ENCODE results near the gene NCKAP5.

NCKAP5 gene

DNA sequence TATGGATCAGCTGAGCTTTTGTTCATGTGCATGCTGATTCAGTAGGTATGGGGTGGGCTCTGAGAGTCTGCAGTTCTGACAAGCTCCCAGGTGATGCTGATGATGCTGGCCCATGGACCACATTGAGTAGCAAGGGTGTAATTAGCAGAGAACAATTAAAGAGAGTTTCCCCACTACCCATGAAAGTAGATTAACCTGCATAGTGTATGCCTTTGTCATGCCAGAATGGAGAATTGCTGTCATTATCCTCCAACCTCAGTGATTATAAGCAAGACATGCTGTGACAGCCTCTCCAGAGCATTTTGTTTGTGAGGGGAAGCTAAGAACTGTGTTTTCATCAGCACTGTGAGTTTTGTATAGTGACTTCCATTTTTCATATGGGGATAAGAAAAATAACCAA, 838.7 kb downstream of the NCKAP5 start:
- TF ChIP-seq TAF1 (IDR thresholded peaks at IDR 0.05; ENCODE audit: borderline replicate concordance, insufficient read depth, low read length) (no peak), POLR2AphosphoS5 (IDR thresholded peaks at IDR 0.05; ENCODE audit: low read depth, low read length) (no peak), SIN3A (IDR thresholded peaks at IDR 0.05; ENCODE audit: borderline replicate concordance, insufficient read depth, low read length) (no peak), FOXP2 (optimal IDR thresholded peaks at IDR 0.05; ENCODE audit: borderline replicate concordance, extremely low read depth, extremely low read length, insufficient read depth) (no peak)
- TF ChIP-seq, protein P1, sequence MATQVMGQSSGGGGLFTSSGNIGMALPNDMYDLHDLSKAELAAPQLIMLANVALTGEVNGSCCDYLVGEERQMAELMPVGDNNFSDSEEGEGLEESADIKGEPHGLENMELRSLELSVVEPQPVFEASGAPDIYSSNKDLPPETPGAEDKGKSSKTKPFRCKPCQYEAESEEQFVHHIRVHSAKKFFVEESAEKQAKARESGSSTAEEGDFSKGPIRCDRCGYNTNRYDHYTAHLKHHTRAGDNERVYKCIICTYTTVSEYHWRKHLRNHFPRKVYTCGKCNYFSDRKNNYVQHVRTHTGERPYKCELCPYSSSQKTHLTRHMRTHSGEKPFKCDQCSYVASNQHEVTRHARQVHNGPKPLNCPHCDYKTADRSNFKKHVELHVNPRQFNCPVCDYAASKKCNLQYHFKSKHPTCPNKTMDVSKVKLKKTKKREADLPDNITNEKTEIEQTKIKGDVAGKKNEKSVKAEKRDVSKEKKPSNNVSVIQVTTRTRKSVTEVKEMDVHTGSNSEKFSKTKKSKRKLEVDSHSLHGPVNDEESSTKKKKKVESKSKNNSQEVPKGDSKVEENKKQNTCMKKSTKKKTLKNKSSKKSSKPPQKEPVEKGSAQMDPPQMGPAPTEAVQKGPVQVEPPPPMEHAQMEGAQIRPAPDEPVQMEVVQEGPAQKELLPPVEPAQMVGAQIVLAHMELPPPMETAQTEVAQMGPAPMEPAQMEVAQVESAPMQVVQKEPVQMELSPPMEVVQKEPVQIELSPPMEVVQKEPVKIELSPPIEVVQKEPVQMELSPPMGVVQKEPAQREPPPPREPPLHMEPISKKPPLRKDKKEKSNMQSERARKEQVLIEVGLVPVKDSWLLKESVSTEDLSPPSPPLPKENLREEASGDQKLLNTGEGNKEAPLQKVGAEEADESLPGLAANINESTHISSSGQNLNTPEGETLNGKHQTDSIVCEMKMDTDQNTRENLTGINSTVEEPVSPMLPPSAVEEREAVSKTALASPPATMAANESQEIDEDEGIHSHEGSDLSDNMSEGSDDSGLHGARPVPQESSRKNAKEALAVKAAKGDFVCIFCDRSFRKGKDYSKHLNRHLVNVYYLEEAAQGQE (IDR thresholded peaks at IDR 0.05; ENCODE audit: insufficient read depth in 1 of 2, low read depth in 2 of 2, low read length in 2 of 2) = no peak

DNA sequence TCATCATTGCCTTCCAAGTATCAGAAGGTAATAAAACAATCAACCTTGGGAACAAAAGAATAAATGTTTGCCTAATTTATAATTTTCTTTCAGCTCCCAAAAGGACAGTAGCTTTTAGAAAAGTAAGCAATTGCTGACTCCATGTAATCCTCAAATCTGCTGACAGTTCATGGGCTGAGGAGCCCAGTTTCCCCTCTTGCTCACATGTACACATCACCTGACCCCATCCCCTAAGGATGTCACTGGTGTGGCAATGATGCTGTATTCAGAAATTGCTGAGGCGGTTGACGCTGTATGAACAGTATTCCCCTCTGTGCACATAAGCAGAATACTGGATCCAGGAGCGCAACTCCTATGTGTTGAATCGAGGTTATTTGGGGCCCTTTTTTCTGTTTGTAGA, 842.1 kb downstream of the NCKAP5 start:
- TF ChIP-seq, protein P1 (IDR thresholded peaks at IDR 0.05; ENCODE audit: insufficient read depth in 1 of 2, low read depth in 2 of 2, low read length in 2 of 2) = no peak
- no peak for TF ChIP-seq TAF1 (IDR thresholded peaks at IDR 0.05; ENCODE audit: borderline replicate concordance, insufficient read depth, low read length)
- TF ChIP-seq SIN3A (IDR thresholded peaks at IDR 0.05; ENCODE audit: borderline replicate concordance, insufficient read depth, low read length) = no peak
- no peak for TF ChIP-seq FOXP2 (optimal IDR thresholded peaks at IDR 0.05; ENCODE audit: borderline replicate concordance, extremely low read depth, extremely low read length, insufficient read depth)
- no peak for TF ChIP-seq POLR2AphosphoS5 (IDR thresholded peaks at IDR 0.05; ENCODE audit: low read depth, low read length)

DNA sequence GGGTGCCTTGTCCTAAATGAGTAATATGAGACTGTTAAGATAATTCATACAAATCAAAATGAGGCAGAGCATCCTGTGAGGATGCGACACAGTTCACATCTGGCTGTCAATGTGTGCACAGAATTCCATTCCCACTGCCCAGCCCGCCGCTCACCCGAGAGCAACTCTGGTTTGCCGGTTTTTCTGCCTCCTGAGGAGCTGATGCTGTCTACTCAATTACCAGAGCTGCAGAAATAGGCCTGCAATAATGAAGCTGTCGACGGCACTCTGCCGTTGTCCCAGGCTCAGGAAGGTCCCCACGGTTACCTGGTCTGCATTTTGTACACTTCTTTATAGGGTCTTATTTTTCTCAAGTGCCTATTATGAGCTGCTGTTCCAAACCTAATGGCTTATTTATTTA, 842.5 kb downstream of the NCKAP5 start:
- no peak for TF ChIP-seq SIN3A (IDR thresholded peaks at IDR 0.05; ENCODE audit: borderline replicate concordance, insufficient read depth, low read length)
- TF ChIP-seq, protein P1 (IDR thresholded peaks at IDR 0.05; ENCODE audit: insufficient read depth in 1 of 2, low read depth in 2 of 2, low read length in 2 of 2) = no peak
- no peak for TF ChIP-seq FOXP2 (optimal IDR thresholded peaks at IDR 0.05; ENCODE audit: borderline replicate concordance, extremely low read depth, extremely low read length, insufficient read depth)
- no peak for TF ChIP-seq TAF1 (IDR thresholded peaks at IDR 0.05; ENCODE audit: borderline replicate concordance, insufficient read depth, low read length)
- no peak for TF ChIP-seq POLR2AphosphoS5 (IDR thresholded peaks at IDR 0.05; ENCODE audit: low read depth, low read length)

DNA sequence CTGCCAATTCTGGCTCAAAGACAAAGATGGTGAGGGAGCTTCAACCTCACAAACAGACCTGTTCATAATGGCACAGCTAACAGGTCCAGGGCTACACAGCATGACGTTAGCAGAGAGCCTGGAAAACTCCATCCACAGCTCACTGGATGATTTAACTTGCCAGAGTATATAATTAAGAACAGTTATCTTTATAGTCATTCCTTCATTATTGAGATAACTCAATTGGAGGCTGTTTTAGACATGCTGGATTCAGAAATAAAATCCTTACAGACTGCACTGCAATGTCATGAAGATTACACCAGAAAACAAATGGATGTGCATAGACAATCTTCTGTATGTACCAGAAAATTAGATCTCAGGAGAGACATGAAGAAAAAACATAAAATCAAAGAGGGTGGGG, 843.1 kb downstream of the NCKAP5 start:
- TF ChIP-seq TAF1 (IDR thresholded peaks at IDR 0.05; ENCODE audit: borderline replicate concordance, insufficient read depth, low read length) (no peak), FOXP2 (optimal IDR thresholded peaks at IDR 0.05; ENCODE audit: borderline replicate concordance, extremely low read depth, extremely low read length, insufficient read depth) (no peak)
- TF ChIP-seq, protein P1 (IDR thresholded peaks at IDR 0.05; ENCODE audit: insufficient read depth in 1 of 2, low read depth in 2 of 2, low read length in 2 of 2) = no peak

DNA sequence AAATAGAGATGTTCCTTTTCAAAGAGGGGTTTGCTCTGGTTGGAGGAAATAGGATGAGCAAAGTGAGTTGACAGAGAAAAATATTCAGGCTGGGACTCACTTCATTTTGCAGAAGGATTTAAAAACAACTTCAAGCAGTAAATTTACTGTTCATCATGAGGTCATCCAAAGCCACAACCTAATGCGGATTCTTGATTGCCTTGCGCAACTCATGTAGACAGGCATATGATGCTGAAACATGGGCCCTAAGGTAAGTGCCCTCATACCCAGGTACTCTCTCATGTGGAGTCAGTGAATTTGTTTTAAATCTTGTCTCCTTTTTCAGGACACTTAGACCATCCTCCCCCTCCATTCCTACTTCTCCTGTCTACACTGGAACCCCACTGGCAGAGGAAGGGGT, 846.3 kb downstream of the NCKAP5 start:
- TF ChIP-seq FOXP2 (optimal IDR thresholded peaks at IDR 0.05; ENCODE audit: borderline replicate concordance, extremely low read depth, extremely low read length, insufficient read depth) (no peak), POLR2AphosphoS5 (IDR thresholded peaks at IDR 0.05; ENCODE audit: low read depth, low read length) (no peak), TAF1 (IDR thresholded peaks at IDR 0.05; ENCODE audit: borderline replicate concordance, insufficient read depth, low read length) (no peak), SIN3A (IDR thresholded peaks at IDR 0.05; ENCODE audit: borderline replicate concordance, insufficient read depth, low read length) (no peak)
- TF ChIP-seq, protein P1 (IDR thresholded peaks at IDR 0.05; ENCODE audit: insufficient read depth in 1 of 2, low read depth in 2 of 2, low read length in 2 of 2) = no peak

Data from PFSK-1 (cell line).